Stomach smooth muscle (tissue), 2 donors: ENCODE measurements around the gene ANO5.

Experiments
- H3K27ac ChIP-seq: one replicate; pipeline ENCODE4 v1.7.0; 2013; ENCODE audit warnings: mild to moderate bottlenecking, low read length, inconsistent platforms
- H3K27me3 ChIP-seq, 2 donors: one replicate each; pipeline ENCODE4 v1.7.0; 2013; ENCODE audit warnings: low read length in 2 of 2; ENCODE audit not compliant: insufficient read depth in 2 of 2, control insufficient read depth in 1 of 2
- H3K36me3 ChIP-seq, 2 donors: one replicate each; pipeline ENCODE4 v1.7.0; 2013; ENCODE audit warnings: low read length in 2 of 2; ENCODE audit not compliant: control insufficient read depth in 2 of 2, insufficient read depth in 2 of 2
- H3K4me1 ChIP-seq: one replicate; pipeline ENCODE4 v1.7.0; 2013; ENCODE audit warnings: low read length; ENCODE audit not compliant: control insufficient read depth, insufficient read depth
- H3K4me3 ChIP-seq, 2 donors: one replicate each; pipeline ENCODE4 v1.7.0; 2013; ENCODE audit warnings: low read length in 2 of 2
- H3K9ac ChIP-seq, 2 donors: one replicate each; pipeline ENCODE4 v1.7.0; 2013; ENCODE audit warnings: low read length in 2 of 2, mild to moderate bottlenecking in 1 of 2
- H3K9me3 ChIP-seq, 2 donors: one replicate each; pipeline ENCODE4 v1.7.0; 2013; ENCODE audit warnings: low read length in 2 of 2; ENCODE audit not compliant: control insufficient read depth in 2 of 2
- donor health status: healthy.
- donor health status: Pancreatic carcinoma.

Gene ANO5

DNA sequence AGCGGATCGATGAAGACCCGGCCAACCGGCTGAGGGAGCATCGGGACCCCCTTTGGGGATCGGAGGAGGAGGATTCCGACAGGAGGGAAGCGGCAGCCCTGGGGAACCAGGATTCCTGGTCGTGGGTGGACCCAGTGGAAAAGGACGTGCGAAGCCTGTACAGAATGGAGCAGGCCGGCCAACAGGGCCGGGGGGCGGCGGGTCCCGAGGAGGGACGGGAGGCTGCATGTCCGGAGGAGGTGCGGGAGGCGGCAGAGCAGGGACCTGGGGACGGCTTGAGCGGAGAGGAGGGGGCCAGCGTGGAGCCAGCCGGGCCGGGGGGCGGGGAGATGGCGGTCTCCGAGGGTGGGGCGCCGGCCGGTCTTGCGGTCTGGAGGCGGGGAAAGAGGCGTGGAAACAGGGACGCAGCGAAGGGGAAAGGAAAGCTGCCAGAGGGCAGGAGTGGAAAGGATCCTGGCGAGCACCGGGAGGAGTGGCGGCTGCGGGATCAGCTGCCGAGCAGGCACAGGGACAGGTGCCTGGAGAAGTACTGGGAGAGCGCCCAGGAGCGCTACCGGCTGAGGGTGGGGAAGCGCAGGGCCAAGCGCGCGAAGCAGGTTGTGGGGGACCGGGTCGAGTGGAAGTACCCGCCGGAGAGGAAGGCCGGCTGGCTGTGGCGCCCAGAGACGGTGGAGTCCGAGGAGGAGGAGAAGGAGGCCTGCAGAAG lies at the start of gene ANO5:
ANO5 (plus strand) TSS at position 444 of the 706 bp plus-strand sequence. CDS start 408 bp downstream, outside the sequence.
- H3K27ac ChIP-seq = peak within 1 kb of the TSS; percentile 53
- peak within 1 kb of the TSS; percentile 67 to 74 for H3K9ac ChIP-seq
- no peaks in the 10 kb centered on the region for H3K9me3 ChIP-seq
- no peaks in the 10 kb centered on the region for H3K27me3 ChIP-seq
- no peaks in the 10 kb centered on the region for H3K36me3 ChIP-seq
- peak within 1 kb of the TSS; percentile 70 to 84 for H3K4me3 ChIP-seq
- H3K4me1 ChIP-seq = peaks cover 14% of the 10 kb centered on the region

DNA sequence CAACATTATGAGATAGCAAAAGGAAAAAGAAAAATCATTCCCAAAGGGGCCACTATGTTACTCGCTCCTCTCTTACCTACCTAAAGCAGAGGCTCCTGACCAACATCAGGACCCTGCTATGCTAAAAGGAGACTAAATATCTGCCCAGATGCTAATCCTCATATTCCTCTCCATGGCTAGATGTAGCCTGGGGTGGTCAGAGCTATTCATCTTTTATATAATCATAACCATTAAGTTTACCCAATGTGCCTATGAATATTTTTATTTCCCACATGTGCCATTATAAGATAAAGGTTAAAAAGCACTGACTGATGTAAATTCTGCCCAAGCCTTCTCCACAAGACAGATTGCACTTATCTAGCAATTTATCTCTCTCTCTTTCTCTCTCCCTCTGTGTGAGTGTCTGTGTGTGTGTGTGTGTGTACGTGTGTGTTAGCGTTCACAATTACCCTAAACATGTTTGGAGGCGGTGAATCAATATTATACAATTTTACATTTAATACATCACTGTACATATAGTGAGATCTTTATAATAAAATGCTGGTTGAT lies 41.2 kb upstream of the ANO5 start:
- H3K27me3 ChIP-seq = peaks cover 0 to 2% of the 10 kb centered on the region in 2 donors
- no peak overlapping the region for H3K9ac ChIP-seq
- no peak overlapping the region for H3K27ac ChIP-seq
- no peak overlapping the region for H3K4me3 ChIP-seq
- no peaks in the 10 kb centered on the region for H3K36me3 ChIP-seq
- H3K9me3 ChIP-seq = no peaks in the 10 kb centered on the region
- no peaks in the 10 kb centered on the region for H3K4me1 ChIP-seq

DNA sequence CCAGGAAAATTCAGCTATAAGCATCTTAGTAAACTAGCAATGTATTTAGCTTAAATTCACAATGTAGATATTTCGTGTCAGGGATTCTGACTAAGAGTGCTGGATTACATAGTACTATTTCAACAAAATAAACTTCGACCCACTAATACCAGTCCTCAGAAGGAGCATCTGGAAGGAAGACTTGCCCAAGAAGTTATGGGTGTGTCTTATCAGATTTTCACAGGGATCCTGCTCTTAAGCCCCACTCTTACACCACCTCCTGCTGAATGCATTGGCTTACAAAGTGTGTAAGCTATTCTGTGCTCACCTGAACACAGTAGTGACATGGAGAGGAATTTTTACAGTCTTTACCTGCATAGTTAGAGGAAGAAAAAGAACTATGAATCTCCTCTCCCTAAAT lies 35.4 kb upstream of the ANO5 start:
- Histone ChIP-seq H3K36me3 (no peaks in the 10 kb centered on the region), H3K4me1 (no peaks in the 10 kb centered on the region), H3K9ac (no peak overlapping the region), H3K27ac (no peak overlapping the region), H3K27me3 (peaks cover 0 to 3% of the 10 kb centered on the region in 2 donors), H3K4me3 (no peak overlapping the region), H3K9me3 (no peaks in the 10 kb centered on the region)

DNA sequence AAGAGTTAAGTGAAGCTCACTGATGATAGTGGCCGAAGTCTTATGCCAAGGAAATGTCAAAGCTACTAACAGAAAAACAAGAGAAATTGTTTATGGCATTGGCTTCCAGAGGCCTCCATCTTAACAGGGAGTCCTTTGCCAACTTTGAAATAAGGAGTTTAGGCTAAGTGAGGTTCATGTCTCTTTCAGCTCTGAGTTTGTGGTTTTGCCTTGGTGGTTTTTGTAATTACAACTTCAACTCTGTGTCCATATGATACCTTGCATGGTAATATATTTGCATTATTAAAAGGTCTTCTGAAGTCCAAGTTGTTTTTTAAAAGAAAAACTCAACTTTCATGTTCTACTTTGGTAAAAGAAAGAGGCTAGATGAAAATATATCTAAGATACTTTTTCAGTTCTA lies 31.4 kb upstream of the ANO5 start:
- Histone ChIP-seq H3K27me3 (peaks cover 0 to 3% of the 10 kb centered on the region in 2 donors), H3K9ac (no peak overlapping the region), H3K9me3 (no peaks in the 10 kb centered on the region), H3K4me3 (no peak overlapping the region), H3K36me3 (no peaks in the 10 kb centered on the region), H3K27ac (no peak overlapping the region), H3K4me1 (no peaks in the 10 kb centered on the region)

- H3K27ac ChIP-seq = no peak overlapping the region
- H3K4me1 ChIP-seq = no peaks in the 10 kb centered on the region
- H3K9ac ChIP-seq = no peak overlapping the region
- H3K36me3 ChIP-seq = no peaks in the 10 kb centered on the region
- no peaks in the 10 kb centered on the region for H3K27me3 ChIP-seq
- no peaks in the 10 kb centered on the region for H3K9me3 ChIP-seq
- no peak overlapping the region for H3K4me3 ChIP-seq
Observed at GRCh38 chr11:22162756-22163155, 30.1 kb upstream of the ANO5 start.

GRCh38 chr11:22163394-22163797 lies 29.5 kb upstream of the ANO5 start:
- no peak overlapping the region for H3K27ac ChIP-seq
- H3K9me3 ChIP-seq = no peaks in the 10 kb centered on the region
- H3K9ac ChIP-seq = no peak overlapping the region
- no peaks in the 10 kb centered on the region for H3K4me1 ChIP-seq
- H3K36me3 ChIP-seq = no peaks in the 10 kb centered on the region
- H3K4me3 ChIP-seq = no peak overlapping the region
- H3K27me3 ChIP-seq = no peaks in the 10 kb centered on the region

DNA sequence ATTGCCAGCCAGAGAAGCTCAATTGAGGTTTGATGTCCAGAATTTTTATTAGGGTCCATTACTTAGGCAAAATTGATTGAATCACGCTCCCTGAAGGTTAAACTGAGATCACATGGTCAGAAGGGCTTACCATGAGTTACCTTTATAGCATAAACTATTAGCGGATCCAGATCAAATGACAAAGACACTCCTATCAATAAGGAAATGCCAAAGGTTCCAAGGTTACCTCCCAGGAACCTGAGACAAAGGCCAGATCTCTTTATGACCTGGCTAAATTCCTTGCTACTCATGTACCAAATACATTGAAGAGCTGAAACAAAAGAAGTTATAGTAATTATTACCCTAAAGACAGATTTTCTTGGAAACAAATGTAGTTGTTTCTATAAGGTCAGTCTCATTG lies 27.8 kb upstream of the ANO5 start:
- Histone ChIP-seq H3K4me3 (no peak overlapping the region), H3K4me1 (no peaks in the 10 kb centered on the region), H3K27me3 (no peaks in the 10 kb centered on the region), H3K36me3 (no peaks in the 10 kb centered on the region), H3K27ac (no peak overlapping the region), H3K9ac (no peak overlapping the region), H3K9me3 (no peaks in the 10 kb centered on the region)

DNA sequence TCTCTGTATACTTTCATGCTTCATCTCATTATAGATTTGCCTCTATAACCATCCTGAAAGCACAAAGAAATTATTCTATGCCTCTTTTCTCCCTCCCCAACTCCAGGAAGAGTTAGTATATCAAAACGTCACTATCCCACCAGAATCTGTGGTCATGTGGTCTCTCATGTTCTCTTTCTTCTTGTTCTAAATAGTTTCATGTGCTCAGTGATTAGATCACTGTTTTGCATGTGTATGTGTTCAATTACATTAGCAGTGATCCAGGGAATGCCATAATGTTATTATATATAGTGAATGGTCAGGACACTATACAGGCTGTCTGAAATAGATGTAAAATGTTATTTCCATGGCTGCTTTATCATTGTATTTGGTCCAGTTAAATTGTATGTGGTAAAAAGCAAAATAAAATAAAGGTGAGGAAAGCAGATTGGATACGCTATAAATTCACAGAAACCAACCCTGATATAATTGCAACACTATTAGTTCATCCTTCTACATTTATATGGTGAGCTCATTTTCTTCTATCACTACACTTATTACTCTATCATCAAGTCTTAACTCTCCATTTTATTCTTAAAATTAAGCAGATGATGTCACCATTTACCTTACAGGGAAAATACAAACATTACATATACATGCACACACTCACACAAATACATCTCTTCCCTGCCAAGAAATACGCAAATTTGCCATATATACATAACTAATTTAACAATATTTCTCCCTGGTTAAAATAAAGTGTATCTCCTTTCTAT lies 26.9 kb upstream of the ANO5 start:
- no peaks in the 10 kb centered on the region for H3K27me3 ChIP-seq
- H3K36me3 ChIP-seq = no peaks in the 10 kb centered on the region
- no peaks in the 10 kb centered on the region for H3K9me3 ChIP-seq
- no peaks in the 10 kb centered on the region for H3K4me1 ChIP-seq
- no peak overlapping the region for H3K27ac ChIP-seq
- no peak overlapping the region for H3K4me3 ChIP-seq
- H3K9ac ChIP-seq = no peak overlapping the region

DNA sequence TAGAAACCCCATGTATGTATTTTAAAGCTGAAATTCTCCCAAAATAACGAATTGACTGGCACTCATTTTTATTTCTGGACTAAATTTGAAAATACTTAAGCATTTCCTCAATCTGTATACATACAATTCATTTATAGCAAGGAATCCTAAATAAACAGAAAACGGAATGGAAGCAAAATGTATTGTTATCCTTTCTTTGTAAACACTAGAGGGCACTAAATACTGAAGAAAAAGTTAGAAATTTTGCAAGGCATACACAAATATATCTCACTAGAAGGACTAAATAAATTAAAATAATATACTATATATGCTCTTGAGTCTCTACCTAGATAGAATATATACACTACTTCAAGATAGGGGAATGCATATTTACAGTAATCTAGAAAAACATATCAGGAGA lies 23.1 kb upstream of the ANO5 start:
- H3K4me3 ChIP-seq = no peak overlapping the region
- H3K36me3 ChIP-seq = no peaks in the 10 kb centered on the region
- H3K4me1 ChIP-seq = no peaks in the 10 kb centered on the region
- H3K27ac ChIP-seq = no peak overlapping the region
- H3K9me3 ChIP-seq = no peaks in the 10 kb centered on the region
- H3K9ac ChIP-seq = no peak overlapping the region
- no peaks in the 10 kb centered on the region for H3K27me3 ChIP-seq

DNA sequence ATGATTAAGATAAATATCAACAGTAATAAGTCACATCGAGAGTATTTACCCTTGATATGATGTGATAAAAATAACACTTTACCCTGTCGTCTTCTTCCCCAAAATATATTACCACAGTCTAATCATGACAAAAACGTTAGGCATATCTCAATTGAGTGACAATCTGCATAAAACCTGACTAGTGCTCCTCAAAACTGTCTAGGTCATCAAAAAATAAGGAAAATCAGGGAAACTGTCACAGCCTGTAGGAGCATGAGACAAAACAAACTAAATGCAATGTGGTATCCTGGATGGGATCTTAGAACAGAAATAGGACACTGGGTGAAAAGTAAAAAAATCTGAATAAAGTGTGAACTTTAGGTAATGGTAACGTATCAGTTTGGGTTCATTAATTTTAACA lies 19.4 kb upstream of the ANO5 start:
- Histone ChIP-seq H3K4me3 (no peak overlapping the region), H3K27me3 (no peaks in the 10 kb centered on the region)

DNA sequence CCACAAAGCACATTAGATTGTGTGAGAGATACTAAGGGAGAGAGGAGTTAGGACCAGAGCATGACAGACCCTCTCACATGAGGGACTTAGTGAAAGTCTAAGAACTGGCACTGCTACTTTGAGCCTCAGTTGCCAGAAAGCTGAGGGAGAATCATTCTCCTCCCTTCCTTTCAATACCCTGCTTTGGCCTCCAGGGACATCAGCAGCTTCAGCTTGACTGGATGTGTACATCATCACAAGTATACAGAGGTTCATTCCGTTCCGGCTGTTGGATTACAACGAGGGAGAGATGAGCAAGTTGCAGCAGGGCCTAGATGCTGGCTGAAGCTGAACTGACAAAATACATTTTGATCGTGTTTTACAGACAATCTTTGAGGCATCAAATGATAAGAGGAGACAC lies 15.7 kb upstream of the ANO5 start:
- H3K27ac ChIP-seq = no peak overlapping the region
- no peaks in the 10 kb centered on the region for H3K36me3 ChIP-seq
- H3K4me3 ChIP-seq = no peak overlapping the region
- H3K27me3 ChIP-seq = no peaks in the 10 kb centered on the region
- H3K9ac ChIP-seq = no peak overlapping the region
- no peaks in the 10 kb centered on the region for H3K9me3 ChIP-seq
- H3K4me1 ChIP-seq = no peaks in the 10 kb centered on the region

More for the DNA sequence above, 19.4 kb upstream of the ANO5 start:
- Histone ChIP-seq H3K9ac (no peak overlapping the region), H3K4me1 (no peaks in the 10 kb centered on the region), H3K27ac (no peak overlapping the region), H3K36me3 (no peaks in the 10 kb centered on the region), H3K9me3 (no peaks in the 10 kb centered on the region)
